Ishikawa (cell line): ENCODE measurements around the gene ATP10A.

Experiments
- CEBPB ChIP-seq: IDR thresholded peaks from 2 replicates; pipeline ENCODE4 v1.6.1; 2012
- CREB1 ChIP-seq: IDR thresholded peaks from 2 replicates; pipeline ENCODE4 v1.6.1; 2012; ENCODE audit warnings: low read depth
- EGR1 ChIP-seq: IDR thresholded peaks from 2 replicates; pipeline ENCODE4 v1.6.1; 2012
- EP300 ChIP-seq: IDR thresholded peaks from 2 replicates; pipeline ENCODE4 v1.6.1; 2012; ENCODE audit warnings: borderline replicate concordance
- FOXM1 ChIP-seq: IDR thresholded peaks from 2 replicates; pipeline ENCODE4 v1.6.1; 2012; ENCODE audit warnings: low read depth, borderline replicate concordance
- MAX ChIP-seq: IDR thresholded peaks from 2 replicates; pipeline ENCODE4 v1.6.1; 2012
- NFIC ChIP-seq: IDR thresholded peaks from 2 replicates; pipeline ENCODE4 v1.6.1; 2012
- RAD21 ChIP-seq: IDR thresholded peaks from 2 replicates; pipeline ENCODE4 v1.6.1; 2012; ENCODE audit warnings: low read depth
- REST ChIP-seq: IDR thresholded peaks from 2 replicates; pipeline ENCODE4 v1.6.1; 2012; ENCODE audit warnings: low read depth, mild to moderate bottlenecking
- TAF1 ChIP-seq: IDR thresholded peaks from 2 replicates; pipeline ENCODE4 v1.6.1; 2012; ENCODE audit warnings: low read depth, mild to moderate bottlenecking
- TCF12 ChIP-seq: IDR thresholded peaks from 2 replicates; pipeline ENCODE4 v1.6.1; 2012; ENCODE audit warnings: low read depth
- TEAD4 ChIP-seq: IDR thresholded peaks from 2 replicates; pipeline ENCODE4 v1.6.1; 2012
- USF1 ChIP-seq: IDR thresholded peaks from 2 replicates; pipeline ENCODE4 v1.6.1; 2012
- YY1 ChIP-seq: IDR thresholded peaks from 2 replicates; pipeline ENCODE4 v1.6.1; 2012; ENCODE audit warnings: low read depth
- ZBTB7A ChIP-seq: IDR thresholded peaks from 2 replicates; pipeline ENCODE4 v1.6.1; 2012; ENCODE audit warnings: low read depth

ATP10A gene

GRCh38 chr15:25847051-25847450, 16.1 kb downstream of the ATP10A start:
- TF ChIP-seq RAD21 (no peak), CREB1 (no peak), TEAD4 (no peak), TCF12 (no peak), YY1 (no peak), MAX (no peak)

- TF ChIP-seq REST = no peak
- no peak for TF ChIP-seq EGR1
- no peak for TF ChIP-seq TAF1
- TF ChIP-seq YY1 = no peak
- TF ChIP-seq RAD21 = no peak
- no peak for TF ChIP-seq EP300
- no peak for TF ChIP-seq ZBTB7A
Measured at GRCh38 chr15:25846377-25846776, 16.8 kb downstream of the ATP10A start.

- no peak for TF ChIP-seq MAX
- no peak for TF ChIP-seq TEAD4
- TF ChIP-seq FOXM1 = no peak
- no peak for TF ChIP-seq CEBPB
- TF ChIP-seq EGR1 = no peak
- no peak for TF ChIP-seq TCF12
- TF ChIP-seq TAF1 = no peak
- no peak for TF ChIP-seq CREB1
- TF ChIP-seq RAD21 = no peak
- no peak for TF ChIP-seq REST
- no peak for TF ChIP-seq USF1
- TF ChIP-seq EP300 = no peak
- TF ChIP-seq YY1 = no peak
- no peak for TF ChIP-seq ZBTB7A
- TF ChIP-seq NFIC = no peak
Measured at GRCh38 chr15:25844981-25845680, 18.0 kb downstream of the ATP10A start.

- no peak for TF ChIP-seq FOXM1
- no peak for TF ChIP-seq EP300
- no peak for TF ChIP-seq TEAD4
- no peak for TF ChIP-seq USF1
- TF ChIP-seq TCF12 = no peak
- TF ChIP-seq MAX = no peak
- TF ChIP-seq EGR1 = no peak
- no peak for TF ChIP-seq CREB1
- TF ChIP-seq RAD21 = no peak
- no peak for TF ChIP-seq REST
- TF ChIP-seq TAF1 = no peak
- no peak for TF ChIP-seq CEBPB
- TF ChIP-seq NFIC = no peak
- no peak for TF ChIP-seq ZBTB7A
- TF ChIP-seq YY1 = no peak
Measured at GRCh38 chr15:25844542-25844941, 18.6 kb downstream of the ATP10A start.

- TF ChIP-seq CREB1 (no peak), NFIC (no peak), YY1 (no peak), USF1 (no peak), EGR1 (no peak), ZBTB7A (no peak), FOXM1 (no peak), CEBPB (no peak), MAX (no peak), EP300 (no peak), TAF1 (no peak), TEAD4 (no peak), TCF12 (no peak), RAD21 (no peak), REST (no peak)
Measured at GRCh38 chr15:25844076-25844475, 19.1 kb downstream of the ATP10A start.
